Epidermal melanocyte (primary cell): ENCODE data around the gene PGF.

Experiments used
- DNase-seq: peaks from one replicate; pipeline ENCODE4 v3.0.0; 2011; ENCODE audit warnings: low spot score; ENCODE audit not compliant: insufficient read length

PGF gene

DNA sequence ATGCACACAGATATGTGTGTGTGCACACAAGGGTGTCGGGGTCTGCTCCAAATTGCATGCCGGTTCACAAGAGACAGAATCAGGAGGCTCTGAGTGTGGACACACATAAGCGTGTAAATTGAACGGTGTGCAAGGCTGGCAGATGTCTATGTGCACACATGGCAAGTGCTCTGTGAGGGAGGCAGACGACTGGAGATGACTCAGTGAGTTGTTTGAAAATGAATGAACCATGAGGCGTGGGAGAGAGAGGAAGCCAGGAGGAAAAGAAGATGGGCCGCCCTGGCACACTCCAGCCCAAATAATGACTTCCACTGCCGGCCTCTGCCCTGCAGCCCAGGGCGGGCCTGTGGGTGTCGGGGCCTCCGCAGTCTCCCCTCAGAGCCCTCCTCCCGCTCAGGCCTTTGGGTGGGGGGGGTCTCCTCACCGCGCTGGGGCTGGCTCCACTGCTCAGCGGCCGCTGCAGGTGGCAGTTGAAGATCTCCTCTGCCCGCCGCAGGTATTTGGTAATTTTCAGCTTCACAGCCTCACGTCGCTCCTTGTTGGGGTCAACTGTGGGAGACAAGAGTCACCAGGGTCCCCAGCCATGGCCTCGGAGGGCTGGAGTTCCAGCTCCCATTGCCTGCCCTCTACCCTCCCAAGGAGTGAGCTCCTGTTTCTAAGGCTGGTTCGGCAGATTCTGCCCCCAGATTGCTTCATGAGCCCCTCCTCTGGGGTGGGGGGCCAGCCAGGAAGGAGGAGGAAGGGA, 35.8 kb downstream of the PGF start:
- DNase-seq = no peak

DNA sequence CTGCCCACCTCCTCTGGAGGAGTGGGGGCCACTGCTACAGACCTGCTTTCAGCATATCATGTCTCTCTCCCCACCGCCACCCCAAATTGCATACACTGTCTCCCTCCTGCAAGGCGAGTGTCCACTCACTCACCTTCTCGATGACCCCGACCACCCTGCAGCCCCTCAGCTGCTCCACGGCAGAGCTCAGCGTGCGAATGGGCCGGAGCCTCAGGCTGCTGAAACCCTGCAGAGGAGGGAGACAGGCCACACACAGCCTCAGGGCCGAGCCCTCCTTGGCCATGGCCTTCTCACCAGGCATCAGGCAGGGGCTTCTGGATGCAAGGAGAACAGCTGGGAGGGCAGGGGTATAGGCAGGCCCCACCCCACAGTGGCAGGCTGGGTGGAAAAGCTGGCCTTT, 37.0 kb downstream of the PGF start:
- no peak for DNase-seq

- no peak for DNase-seq
These were observed 37.7 kb downstream of the PGF start for GRCh38 chr14:74917646-74918081.

DNA sequence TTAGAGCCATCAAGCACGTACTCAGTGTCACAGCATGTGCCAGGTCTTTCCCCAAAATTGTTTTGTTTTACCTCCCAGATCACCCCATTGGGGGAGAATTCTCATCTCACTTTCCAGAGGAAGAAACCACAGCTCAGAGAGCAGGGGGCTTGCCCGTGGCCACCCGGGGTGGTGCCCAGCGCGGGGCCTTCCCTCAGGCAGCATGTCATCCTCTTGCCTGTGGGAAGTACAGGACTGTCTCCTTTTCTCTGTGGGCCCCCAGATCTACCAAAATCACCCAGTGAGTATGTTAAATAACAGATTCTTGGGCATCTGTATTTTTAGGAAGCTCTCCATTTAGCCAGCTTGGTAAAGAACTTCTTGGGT, 38.2 kb downstream of the PGF start:
- no peak for DNase-seq

DNA sequence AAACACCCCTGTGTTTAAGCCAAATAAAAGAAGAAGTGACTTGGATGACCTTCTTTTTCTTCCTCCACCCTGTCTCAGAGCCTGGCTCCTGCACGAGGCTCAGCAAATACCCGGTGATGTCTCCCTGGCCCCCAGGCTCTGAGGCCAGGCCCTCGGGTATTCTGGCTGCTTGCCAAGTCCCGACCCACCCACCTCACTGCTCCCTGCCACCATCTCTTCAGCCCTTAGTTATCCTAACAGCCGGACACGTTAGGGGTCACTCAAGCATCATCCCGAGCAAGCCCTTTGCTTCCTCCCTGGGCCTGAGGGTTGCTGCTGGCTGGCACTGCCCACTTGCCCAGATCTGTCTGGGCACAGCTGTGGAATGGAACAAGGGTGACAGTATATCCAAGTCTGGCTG, 39.6 kb downstream of the PGF start:
- no peak for DNase-seq

GRCh38 chr14:74915426-74915825, 40.0 kb downstream of the PGF start:
- no peak for DNase-seq

DNA sequence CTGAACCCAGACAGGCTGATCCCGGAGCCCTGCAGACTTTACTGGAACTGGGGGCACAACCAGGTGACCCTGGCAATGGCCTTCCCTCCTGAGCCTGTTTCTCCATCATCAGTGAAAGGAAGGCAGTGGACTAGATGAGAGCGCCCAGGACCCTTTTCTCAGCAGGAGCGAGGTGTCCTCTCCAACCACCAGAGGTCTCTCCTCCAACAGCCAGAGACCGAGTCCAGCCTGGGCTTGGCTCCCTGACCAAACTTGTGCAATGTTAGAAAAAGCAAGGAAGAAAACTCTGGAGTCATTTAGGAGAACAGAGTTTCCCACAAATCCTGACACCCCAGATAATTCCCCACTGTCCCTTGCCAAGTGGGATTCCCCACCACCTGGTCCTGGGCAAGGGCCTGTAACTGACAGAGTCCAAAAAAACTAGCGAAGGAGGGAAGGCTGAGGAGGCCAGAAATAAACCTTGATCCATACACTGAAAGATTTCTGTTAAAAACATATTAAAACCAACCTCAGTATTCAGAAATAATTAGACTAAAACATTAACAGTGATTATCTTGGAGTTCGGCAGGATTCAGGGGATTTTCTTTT, 41.3 kb downstream of the PGF start:
- DNase-seq = peak; percentile 78

GRCh38 chr14:74913393-74913910, 41.9 kb downstream of the PGF start:
- no peak for DNase-seq

DNA sequence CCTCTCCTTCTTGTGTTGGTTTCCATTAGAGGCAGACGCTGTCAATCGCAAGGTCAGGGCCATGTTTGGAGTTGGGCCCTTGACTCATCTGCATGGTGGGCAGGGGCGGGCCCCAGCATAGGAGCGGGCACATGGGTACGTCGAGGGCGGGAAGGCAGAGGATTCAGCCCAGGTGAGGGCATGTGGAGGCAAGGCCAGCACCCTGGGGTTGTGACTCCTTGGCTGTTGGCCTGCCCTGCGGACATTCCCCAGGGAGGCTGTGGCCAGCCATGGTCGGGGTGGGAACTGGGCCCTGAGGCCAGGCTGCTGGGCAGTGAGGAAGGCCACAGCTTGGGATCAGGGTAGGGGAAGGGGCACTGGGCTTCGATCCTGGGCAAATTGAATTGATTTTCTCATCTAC, 42.6 kb downstream of the PGF start:
- no peak for DNase-seq

DNA sequence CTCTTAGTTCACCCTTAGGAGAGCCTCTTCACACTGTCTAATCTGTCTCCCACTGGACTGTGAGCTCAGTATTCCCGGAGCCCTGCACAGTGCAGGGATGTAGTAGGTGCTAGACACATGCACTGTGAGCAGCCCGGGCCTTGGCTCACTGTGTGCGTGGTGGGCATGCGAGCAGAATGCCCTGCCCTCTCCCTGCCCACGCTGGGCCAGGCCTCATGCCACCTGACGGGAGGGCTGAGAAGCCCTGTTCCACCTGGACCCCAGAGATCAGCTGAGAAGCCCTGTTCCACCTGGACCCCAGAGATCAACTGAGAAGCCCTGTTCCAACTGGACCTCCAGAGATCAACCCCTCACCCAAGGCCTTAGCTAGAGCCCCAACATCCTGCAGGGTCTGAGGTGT, 43.3 kb downstream of the PGF start:
- DNase-seq = no peak

DNA sequence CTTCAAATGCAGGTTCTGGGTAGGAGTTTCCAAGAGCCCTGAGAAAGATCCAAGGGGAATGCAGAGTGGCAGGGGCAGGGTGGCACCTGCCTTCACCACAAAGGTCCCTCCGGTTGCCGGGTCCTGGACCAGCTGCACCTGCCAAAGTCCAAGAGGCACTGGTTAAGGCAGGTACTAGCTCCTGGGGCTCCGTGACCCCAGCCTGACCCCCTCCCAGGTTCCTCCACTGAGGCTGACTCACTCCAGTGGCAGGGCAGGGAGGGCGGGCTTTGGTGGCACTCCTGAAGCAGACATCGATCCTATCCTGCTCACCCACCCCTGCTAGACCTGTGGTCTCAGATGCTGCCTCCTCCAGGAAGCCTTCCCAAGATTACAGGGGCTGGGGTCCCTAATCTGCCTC, 43.7 kb downstream of the PGF start:
- no peak for DNase-seq

DNA sequence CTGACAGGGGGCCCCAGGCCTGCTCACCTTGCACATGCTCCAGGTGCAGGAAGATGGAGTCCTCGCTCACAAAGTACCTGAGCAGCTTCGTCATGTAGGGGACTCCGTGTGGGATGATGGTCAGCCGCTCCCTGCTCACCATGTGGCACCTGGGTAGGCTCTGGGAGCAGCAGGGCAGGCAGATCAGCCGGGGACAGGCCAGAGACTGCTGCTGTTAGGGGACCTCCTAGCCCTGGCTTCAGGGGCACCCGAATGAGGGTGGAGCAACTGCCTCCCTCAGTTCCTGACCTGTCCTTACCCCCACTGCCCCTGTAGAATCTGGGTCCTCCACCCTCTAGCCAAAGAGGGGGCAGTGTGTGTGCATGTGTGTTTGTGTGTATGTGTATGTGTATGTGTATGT, 44.2 kb downstream of the PGF start:
- no peak for DNase-seq

- no peak for DNase-seq
These were observed 44.8 kb downstream of the PGF start for GRCh38 chr14:74910556-74910955.

GRCh38 chr14:74909911-74910310, 45.5 kb downstream of the PGF start:
- no peak for DNase-seq

DNA sequence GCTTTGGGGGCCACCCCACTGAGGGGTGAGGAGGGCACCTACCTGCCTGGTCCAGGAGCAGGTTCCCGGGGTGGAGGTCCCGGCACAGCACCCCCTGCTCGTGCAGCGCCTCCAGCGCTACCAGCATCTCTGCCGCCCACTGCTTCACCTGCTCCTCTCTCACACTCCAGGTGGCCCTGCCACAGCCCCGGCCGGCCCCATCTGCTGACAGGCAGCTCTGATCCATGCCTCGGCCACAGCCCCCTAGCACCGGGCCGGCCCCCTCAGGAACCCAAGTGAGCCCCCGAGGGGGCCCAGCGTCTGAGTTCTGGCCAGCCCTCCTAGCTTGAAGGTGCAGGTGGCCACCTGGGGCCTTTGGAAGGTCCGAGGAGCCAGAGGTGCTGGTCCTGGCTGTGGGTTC, 45.9 kb downstream of the PGF start:
- no peak for DNase-seq

- DNase-seq = no peak
These were observed 46.5 kb downstream of the PGF start for GRCh38 chr14:74908861-74909341.

GRCh38 chr14:74907744-74908143, 47.7 kb downstream of the PGF start:
- DNase-seq = no peak

- no peak for DNase-seq
These were observed 48.4 kb downstream of the PGF start for GRCh38 chr14:74906925-74907521.

DNA sequence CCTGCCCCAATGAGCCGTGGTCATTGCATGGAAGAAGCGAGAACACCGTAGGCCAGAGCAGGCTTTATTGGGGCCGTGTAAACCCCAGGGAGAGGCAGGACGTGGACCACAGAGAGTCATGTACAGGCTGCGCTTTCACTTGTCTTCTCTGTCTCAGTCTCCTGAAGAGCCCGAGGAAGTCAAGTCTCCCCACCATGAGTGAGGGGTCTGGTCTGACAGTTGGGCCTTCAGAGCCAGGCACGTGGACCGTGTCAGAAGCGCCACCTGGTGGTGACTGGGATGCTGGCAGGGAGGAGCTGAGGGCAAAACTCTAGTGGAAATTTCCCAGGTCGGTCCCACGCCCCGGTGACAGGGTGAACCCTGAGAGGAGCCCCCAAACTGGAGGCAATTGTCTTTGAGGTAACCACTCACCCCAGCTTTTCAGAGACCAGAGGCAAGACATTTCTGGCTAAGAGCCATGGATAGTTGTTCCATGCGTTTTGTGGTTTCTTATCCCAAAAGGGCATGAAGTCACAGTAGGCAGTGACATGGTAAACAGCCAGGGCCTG, 49.7 kb downstream of the PGF start:
- peak; percentile 70 for DNase-seq

- DNase-seq = no peak
These were observed 50.5 kb downstream of the PGF start for GRCh38 chr14:74904635-74905503.

- no peak for DNase-seq
These were observed 52.3 kb downstream of the PGF start for GRCh38 chr14:74902941-74903705.
